Measurements from ENCODE around the gene MATK. TPM values are rescaled to one million over a fixed set of nuclear protein-coding genes. Genes with fewer than 3 reads are reported as not detected.

The MATK gene
- total RNA-seq, 1 experiment from 2014 or later: 28.3 TPM

DNA sequence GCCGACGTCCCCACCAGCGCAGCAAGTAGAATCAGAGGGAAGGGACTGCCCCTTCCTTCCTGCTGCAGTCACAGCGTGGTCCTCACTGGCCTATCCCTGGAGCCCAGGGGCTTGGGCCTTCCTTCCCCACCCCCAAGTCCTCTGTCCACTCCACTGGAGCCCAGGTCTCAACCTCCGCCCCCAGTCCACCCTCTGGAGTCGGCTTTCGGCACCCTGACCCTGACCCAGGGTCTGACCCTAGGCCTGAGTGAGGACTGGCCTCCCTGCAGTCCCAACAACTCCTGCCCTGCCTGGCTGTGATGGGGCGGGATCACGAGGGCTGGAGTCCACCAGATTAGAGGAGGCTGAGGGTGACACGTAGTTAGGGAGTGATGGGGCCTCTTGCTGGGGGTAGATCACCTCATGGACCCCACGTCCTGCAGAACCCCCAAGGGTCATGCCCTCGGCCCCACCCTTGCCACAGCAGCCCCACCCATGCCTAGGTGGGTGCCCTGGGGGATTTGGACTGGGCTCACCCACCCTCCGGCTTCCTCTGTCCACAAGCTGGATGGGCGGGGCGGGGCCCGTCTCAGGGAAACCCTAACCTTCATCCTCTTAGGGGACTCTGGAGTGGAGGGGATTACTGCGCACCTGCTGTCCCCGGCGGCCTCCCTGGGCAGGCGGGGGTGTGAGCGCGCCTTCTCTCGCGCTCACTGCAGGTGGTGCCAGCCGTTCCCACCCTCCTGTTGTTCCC lies 18.0 kb downstream of the MATK start:
- H3K9me3 Mint-ChIP-seq: no peaks in the 10 kb centered on the region
- no peaks in the 10 kb centered on the region for H3K27me3 Mint-ChIP-seq (ENCODE audit: low read depth)
- POLR2A ChIA-PET: no interaction called here
- no peak for ATAC-seq
- peaks cover 6% of the 10 kb centered on the region for H3K4me1 Mint-ChIP-seq
- CTCF ChIA-PET: no interaction called here
- H3K27ac Mint-ChIP-seq: no peak overlapping the region
- H3K36me3 Mint-ChIP-seq: peaks cover 5% of the 10 kb centered on the region
- no peak for TF ChIP-seq EMX1 (CRISPR knock-in tag; IDR thresholded peaks at IDR 0.05)
- TF ChIP-seq TEAD1 (CRISPR knock-in tag; IDR thresholded peaks at IDR 0.05): no peak
- TF ChIP-seq, protein P1, sequence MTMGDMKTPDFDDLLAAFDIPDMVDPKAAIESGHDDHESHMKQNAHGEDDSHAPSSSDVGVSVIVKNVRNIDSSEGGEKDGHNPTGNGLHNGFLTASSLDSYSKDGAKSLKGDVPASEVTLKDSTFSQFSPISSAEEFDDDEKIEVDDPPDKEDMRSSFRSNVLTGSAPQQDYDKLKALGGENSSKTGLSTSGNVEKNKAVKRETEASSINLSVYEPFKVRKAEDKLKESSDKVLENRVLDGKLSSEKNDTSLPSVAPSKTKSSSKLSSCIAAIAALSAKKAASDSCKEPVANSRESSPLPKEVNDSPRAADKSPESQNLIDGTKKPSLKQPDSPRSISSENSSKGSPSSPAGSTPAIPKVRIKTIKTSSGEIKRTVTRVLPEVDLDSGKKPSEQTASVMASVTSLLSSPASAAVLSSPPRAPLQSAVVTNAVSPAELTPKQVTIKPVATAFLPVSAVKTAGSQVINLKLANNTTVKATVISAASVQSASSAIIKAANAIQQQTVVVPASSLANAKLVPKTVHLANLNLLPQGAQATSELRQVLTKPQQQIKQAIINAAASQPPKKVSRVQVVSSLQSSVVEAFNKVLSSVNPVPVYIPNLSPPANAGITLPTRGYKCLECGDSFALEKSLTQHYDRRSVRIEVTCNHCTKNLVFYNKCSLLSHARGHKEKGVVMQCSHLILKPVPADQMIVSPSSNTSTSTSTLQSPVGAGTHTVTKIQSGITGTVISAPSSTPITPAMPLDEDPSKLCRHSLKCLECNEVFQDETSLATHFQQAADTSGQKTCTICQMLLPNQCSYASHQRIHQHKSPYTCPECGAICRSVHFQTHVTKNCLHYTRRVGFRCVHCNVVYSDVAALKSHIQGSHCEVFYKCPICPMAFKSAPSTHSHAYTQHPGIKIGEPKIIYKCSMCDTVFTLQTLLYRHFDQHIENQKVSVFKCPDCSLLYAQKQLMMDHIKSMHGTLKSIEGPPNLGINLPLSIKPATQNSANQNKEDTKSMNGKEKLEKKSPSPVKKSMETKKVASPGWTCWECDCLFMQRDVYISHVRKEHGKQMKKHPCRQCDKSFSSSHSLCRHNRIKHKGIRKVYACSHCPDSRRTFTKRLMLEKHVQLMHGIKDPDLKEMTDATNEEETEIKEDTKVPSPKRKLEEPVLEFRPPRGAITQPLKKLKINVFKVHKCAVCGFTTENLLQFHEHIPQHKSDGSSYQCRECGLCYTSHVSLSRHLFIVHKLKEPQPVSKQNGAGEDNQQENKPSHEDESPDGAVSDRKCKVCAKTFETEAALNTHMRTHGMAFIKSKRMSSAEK (CRISPR knock-in tag; IDR thresholded peaks at IDR 0.05; ENCODE audit: borderline replicate concordance): no peak
- TF ChIP-seq, protein P2, sequence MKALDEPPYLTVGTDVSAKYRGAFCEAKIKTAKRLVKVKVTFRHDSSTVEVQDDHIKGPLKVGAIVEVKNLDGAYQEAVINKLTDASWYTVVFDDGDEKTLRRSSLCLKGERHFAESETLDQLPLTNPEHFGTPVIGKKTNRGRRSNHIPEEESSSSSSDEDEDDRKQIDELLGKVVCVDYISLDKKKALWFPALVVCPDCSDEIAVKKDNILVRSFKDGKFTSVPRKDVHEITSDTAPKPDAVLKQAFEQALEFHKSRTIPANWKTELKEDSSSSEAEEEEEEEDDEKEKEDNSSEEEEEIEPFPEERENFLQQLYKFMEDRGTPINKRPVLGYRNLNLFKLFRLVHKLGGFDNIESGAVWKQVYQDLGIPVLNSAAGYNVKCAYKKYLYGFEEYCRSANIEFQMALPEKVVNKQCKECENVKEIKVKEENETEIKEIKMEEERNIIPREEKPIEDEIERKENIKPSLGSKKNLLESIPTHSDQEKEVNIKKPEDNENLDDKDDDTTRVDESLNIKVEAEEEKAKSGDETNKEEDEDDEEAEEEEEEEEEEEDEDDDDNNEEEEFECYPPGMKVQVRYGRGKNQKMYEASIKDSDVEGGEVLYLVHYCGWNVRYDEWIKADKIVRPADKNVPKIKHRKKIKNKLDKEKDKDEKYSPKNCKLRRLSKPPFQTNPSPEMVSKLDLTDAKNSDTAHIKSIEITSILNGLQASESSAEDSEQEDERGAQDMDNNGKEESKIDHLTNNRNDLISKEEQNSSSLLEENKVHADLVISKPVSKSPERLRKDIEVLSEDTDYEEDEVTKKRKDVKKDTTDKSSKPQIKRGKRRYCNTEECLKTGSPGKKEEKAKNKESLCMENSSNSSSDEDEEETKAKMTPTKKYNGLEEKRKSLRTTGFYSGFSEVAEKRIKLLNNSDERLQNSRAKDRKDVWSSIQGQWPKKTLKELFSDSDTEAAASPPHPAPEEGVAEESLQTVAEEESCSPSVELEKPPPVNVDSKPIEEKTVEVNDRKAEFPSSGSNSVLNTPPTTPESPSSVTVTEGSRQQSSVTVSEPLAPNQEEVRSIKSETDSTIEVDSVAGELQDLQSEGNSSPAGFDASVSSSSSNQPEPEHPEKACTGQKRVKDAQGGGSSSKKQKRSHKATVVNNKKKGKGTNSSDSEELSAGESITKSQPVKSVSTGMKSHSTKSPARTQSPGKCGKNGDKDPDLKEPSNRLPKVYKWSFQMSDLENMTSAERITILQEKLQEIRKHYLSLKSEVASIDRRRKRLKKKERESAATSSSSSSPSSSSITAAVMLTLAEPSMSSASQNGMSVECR (CRISPR knock-in tag; IDR thresholded peaks at IDR 0.05; ENCODE audit: borderline replicate concordance): no peak
- TF ChIP-seq NFATC4 (CRISPR knock-in tag; IDR thresholded peaks at IDR 0.05): no peak
- no peak for TF ChIP-seq GABPB1 (CRISPR knock-in tag; IDR thresholded peaks at IDR 0.05)
- no peak for TF ChIP-seq ZNF423 (CRISPR knock-in tag; IDR thresholded peaks at IDR 0.05)
- no peak for TF ChIP-seq RORB (CRISPR knock-in tag; IDR thresholded peaks at IDR 0.05)
- TF ChIP-seq, protein P3, sequence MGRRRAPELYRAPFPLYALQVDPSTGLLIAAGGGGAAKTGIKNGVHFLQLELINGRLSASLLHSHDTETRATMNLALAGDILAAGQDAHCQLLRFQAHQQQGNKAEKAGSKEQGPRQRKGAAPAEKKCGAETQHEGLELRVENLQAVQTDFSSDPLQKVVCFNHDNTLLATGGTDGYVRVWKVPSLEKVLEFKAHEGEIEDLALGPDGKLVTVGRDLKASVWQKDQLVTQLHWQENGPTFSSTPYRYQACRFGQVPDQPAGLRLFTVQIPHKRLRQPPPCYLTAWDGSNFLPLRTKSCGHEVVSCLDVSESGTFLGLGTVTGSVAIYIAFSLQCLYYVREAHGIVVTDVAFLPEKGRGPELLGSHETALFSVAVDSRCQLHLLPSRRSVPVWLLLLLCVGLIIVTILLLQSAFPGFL (CRISPR knock-in tag; IDR thresholded peaks at IDR 0.05; ENCODE audit: borderline replicate concordance): no peak
- TF ChIP-seq ZNF671 (CRISPR knock-in tag; IDR thresholded peaks at IDR 0.05): no peak
- no peak for TF ChIP-seq JUN (CRISPR knock-in tag; IDR thresholded peaks at IDR 0.05)
- TF ChIP-seq, protein P4, sequence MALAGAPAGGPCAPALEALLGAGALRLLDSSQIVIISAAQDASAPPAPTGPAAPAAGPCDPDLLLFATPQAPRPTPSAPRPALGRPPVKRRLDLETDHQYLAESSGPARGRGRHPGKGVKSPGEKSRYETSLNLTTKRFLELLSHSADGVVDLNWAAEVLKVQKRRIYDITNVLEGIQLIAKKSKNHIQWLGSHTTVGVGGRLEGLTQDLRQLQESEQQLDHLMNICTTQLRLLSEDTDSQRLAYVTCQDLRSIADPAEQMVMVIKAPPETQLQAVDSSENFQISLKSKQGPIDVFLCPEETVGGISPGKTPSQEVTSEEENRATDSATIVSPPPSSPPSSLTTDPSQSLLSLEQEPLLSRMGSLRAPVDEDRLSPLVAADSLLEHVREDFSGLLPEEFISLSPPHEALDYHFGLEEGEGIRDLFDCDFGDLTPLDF (CRISPR knock-in tag; IDR thresholded peaks at IDR 0.05): no peak
- TF ChIP-seq ZBTB21 (CRISPR knock-in tag; IDR thresholded peaks at IDR 0.05; ENCODE audit: borderline replicate concordance): no peak
- no peak for DNase-seq (ENCODE audit: low spot score)
- H3K4me3 Mint-ChIP-seq: no peak overlapping the region

DNA sequence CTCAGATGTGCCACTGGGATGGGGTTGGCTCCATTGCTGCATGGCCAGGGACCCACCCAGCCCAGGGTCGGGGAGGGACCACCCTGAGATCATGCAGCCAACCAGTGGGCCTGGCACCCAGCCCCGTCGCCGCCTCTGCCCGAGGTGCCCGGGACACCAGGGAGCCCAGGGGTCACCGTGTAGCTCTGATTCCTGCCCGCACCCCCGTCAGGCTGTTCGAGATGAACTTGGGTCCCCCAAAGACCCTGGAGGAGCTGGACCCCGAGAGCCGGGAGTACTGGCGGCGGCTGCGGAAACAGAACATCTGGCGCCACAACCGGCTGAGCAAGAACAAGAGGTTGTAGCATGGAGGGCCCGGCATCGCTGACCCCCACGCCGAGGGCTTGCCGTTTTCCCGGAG lies 19.1 kb downstream of the MATK start:
- H3K4me1 Mint-ChIP-seq: peaks cover 10% of the 10 kb centered on the region

More for the DNA sequence above, 19.1 kb downstream of the MATK start:
- Mint-ChIP-seq H3K4me3 (no peak overlapping the region), H3K27ac (no peak overlapping the region), H3K27me3 (ENCODE audit: low read depth) (peaks cover 3% of the 10 kb centered on the region; the same call in 1 of the 2 replicates), H3K36me3 (peaks cover 5% of the 10 kb centered on the region), H3K9me3 (no peaks in the 10 kb centered on the region)
- DNase-seq (ENCODE audit: low spot score) (no peak), ATAC-seq (no peak)
- POLR2A ChIA-PET: no interaction called here
- CTCF ChIA-PET: no interaction called here
- TF ChIP-seq, protein P5, sequence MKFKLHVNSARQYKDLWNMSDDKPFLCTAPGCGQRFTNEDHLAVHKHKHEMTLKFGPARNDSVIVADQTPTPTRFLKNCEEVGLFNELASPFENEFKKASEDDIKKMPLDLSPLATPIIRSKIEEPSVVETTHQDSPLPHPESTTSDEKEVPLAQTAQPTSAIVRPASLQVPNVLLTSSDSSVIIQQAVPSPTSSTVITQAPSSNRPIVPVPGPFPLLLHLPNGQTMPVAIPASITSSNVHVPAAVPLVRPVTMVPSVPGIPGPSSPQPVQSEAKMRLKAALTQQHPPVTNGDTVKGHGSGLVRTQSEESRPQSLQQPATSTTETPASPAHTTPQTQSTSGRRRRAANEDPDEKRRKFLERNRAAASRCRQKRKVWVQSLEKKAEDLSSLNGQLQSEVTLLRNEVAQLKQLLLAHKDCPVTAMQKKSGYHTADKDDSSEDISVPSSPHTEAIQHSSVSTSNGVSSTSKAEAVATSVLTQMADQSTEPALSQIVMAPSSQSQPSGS (CRISPR knock-in tag; IDR thresholded peaks at IDR 0.05; ENCODE audit: borderline replicate concordance, low read depth): no peak
- TF ChIP-seq CREB1 (CRISPR knock-in tag; IDR thresholded peaks at IDR 0.05): no peak
